ENCODE data around the gene TMPO.
"Not testable (repeated sequence)": the region's sequence is repeated elsewhere in the genome, so short reads cannot be mapped to it uniquely, and the experiment has no call there.

Gene TMPO

DNA sequence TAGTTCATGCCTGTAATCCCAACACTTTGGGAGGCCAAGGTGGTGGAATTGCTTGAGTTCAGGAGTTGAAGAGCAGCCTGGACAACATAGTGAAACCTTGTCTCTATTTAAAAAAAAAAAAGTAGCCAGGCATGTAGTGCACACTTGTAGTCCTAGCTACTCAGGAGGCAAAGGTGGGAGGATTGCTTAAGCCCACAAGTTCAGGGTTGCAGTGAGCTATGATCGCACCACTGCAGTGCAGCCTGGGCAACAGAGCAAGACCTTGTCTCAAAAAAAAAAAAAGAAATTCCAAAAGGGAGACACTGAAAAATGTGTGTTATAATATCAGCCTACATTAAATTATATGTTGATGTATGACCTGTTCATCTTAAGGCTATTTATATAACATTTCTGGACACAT, 14.7 kb downstream of the TMPO start:
- Mint-ChIP-seq H3K27me3 (no peaks in the 10 kb centered on the region), H3K27ac (peak overlapping the region; percentile 54), H3K36me3 (peaks cover 57% of the 10 kb centered on the region), H3K9me3 (no peaks in the 10 kb centered on the region), H3K4me3 (no peak overlapping the region), H3K4me1 (peaks cover 32% of the 10 kb centered on the region)
- no peak for DNase-seq
- CTCF ChIA-PET, result no interaction called here

DNA sequence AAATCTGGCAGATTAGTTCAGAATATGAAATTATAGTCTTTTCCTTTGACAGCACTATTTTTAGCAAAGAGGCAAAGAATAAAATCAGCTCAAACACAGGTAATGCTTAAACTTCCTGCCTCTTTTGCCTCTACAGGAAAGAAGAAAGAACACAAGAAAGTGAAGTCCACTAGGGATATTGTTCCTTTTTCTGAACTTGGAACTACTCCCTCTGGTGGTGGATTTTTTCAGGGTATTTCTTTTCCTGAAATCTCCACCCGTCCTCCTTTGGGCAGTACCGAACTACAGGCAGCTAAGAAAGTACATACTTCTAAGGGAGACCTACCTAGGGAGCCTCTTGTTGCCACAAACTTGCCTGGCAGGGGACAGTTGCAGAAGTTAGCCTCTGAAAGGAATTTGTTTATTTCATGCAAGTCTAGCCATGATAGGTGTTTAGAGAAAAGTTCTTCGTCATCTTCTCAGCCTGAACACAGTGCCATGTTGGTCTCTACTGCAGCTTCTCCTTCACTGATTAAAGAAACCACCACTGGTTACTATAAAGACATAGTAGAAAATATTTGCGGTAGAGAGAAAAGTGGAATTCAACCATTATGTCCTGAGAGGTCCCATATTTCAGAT, 17.4 kb downstream of the TMPO start:
- H3K36me3 Mint-ChIP-seq, result peaks cover 63% of the 10 kb centered on the region
- H3K27ac Mint-ChIP-seq, result peak overlapping the region; percentile 71
- DNase-seq, result no peak
- H3K27me3 Mint-ChIP-seq, result no peaks in the 10 kb centered on the region
- no peak overlapping the region for H3K4me3 Mint-ChIP-seq
- H3K9me3 Mint-ChIP-seq, result no peaks in the 10 kb centered on the region
- H3K4me1 Mint-ChIP-seq, result peaks cover 21% of the 10 kb centered on the region
- CTCF ChIA-PET, result interaction anchor here (0.7 to 3.1 kb wide), 13 partner anchors 9 to 130 kb away, joined by 3 to 11 read pairs (median 4); no protein-coding TSS in a partner anchor

GRCh38 chr12:98533723-98534251, 18.4 kb downstream of the TMPO start:
- peaks cover 63% of the 10 kb centered on the region for H3K36me3 Mint-ChIP-seq
- CTCF ChIA-PET, result interaction anchor here (0.7 to 3.1 kb wide), 10 partner anchors 11 to 121 kb away, joined by 3 to 11 read pairs (median 4); no protein-coding TSS in a partner anchor
- peak overlapping the region; percentile 2 for H3K27ac Mint-ChIP-seq
- H3K4me1 Mint-ChIP-seq, result peaks cover 20% of the 10 kb centered on the region
- H3K9me3 Mint-ChIP-seq, result no peaks in the 10 kb centered on the region
- no peak for DNase-seq
- H3K27me3 Mint-ChIP-seq, result no peaks in the 10 kb centered on the region
- H3K4me3 Mint-ChIP-seq, result no peak overlapping the region

- CTCF ChIA-PET, result no interaction called here
- H3K4me3 Mint-ChIP-seq, result no peak overlapping the region
These were observed 22.6 kb downstream of the TMPO start for GRCh38 chr12:98538031-98538430.

GRCh38 chr12:98543701-98544100, 28.3 kb downstream of the TMPO start:
- no peaks in the 10 kb centered on the region for H3K27me3 Mint-ChIP-seq

More at GRCh38 chr12:98538031-98538430, 22.6 kb downstream of the TMPO start:
- H3K27ac Mint-ChIP-seq, result no peak overlapping the region
- H3K36me3 Mint-ChIP-seq, result peaks cover 64% of the 10 kb centered on the region
- no peak for DNase-seq
- peaks cover 12% of the 10 kb centered on the region for H3K4me1 Mint-ChIP-seq
- no peaks in the 10 kb centered on the region for H3K9me3 Mint-ChIP-seq
- H3K27me3 Mint-ChIP-seq, result no peaks in the 10 kb centered on the region

GRCh38 chr12:98544751-98545150, 29.4 kb downstream of the TMPO start:
- H3K27me3 Mint-ChIP-seq, result no peaks in the 10 kb centered on the region
- H3K9me3 Mint-ChIP-seq, result no peaks in the 10 kb centered on the region
- no peak overlapping the region for H3K4me3 Mint-ChIP-seq
- CTCF ChIA-PET, result interaction anchor here (0.9 to 1.3 kb wide), 2 partner anchors 10 to 12 kb away, joined by 3 to 5 read pairs; no protein-coding TSS in a partner anchor
- H3K27ac Mint-ChIP-seq, result no peak overlapping the region
- peaks cover 9% of the 10 kb centered on the region for H3K4me1 Mint-ChIP-seq
- DNase-seq, result no peak
- peaks cover 57% of the 10 kb centered on the region for H3K36me3 Mint-ChIP-seq

More at GRCh38 chr12:98543701-98544100, 28.3 kb downstream of the TMPO start:
- CTCF ChIA-PET, result interaction anchor here (0.9 to 1.1 kb wide), 2 partner anchors 23 to 28 kb away, joined by 3 read pairs; no protein-coding TSS in a partner anchor
- Mint-ChIP-seq H3K4me3 (no peak overlapping the region), H3K36me3 (peaks cover 54% of the 10 kb centered on the region), H3K9me3 (no peaks in the 10 kb centered on the region), H3K27ac (no peak overlapping the region), H3K4me1 (peaks cover 9% of the 10 kb centered on the region)
- no peak for DNase-seq

- no peak for DNase-seq
- H3K4me1 Mint-ChIP-seq, result no peaks in the 10 kb centered on the region
- CTCF ChIA-PET, result interaction anchor here (1.6 kb wide), 1 partner anchor 44 kb away, joined by 3 read pairs; no protein-coding TSS in a partner anchor
- no peaks in the 10 kb centered on the region for H3K9me3 Mint-ChIP-seq
- no peaks in the 10 kb centered on the region for H3K27me3 Mint-ChIP-seq
- peaks cover 56% of the 10 kb centered on the region for H3K36me3 Mint-ChIP-seq
- no peak overlapping the region for H3K4me3 Mint-ChIP-seq
- H3K27ac Mint-ChIP-seq, result no peak overlapping the region
These were observed 34.2 kb downstream of the TMPO start for GRCh38 chr12:98549371-98550110.

DNA sequence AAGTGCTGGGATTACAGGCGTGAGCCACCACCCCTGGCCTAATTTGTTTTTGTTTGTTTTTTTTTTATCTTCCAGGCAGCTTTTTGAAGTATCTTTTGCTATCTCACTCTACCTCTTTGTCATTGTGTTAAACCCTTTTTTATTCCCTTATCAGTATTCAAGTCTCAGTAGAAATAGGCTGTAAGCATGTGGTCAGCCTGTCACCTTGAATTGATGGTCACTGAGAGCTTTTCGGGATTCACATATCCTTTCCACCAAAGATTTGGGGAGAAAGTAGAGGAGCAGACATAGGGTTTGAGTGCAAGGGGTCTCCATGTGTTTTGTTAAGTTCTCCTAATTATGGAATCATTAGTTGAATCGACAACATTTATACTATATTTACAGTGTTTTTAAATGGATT, 36.4 kb downstream of the TMPO start:
- Mint-ChIP-seq H3K9me3 (no peaks in the 10 kb centered on the region), H3K27ac (no peak overlapping the region), H3K27me3 (no peaks in the 10 kb centered on the region), H3K36me3 (peaks cover 41% of the 10 kb centered on the region), H3K4me1 (no peaks in the 10 kb centered on the region), H3K4me3 (no peak overlapping the region)
- CTCF ChIA-PET, result interaction anchor here (0.6 kb wide), 1 partner anchor 18 kb away, joined by 3 read pairs; no protein-coding TSS in a partner anchor
- DNase-seq, result no peak

DNA sequence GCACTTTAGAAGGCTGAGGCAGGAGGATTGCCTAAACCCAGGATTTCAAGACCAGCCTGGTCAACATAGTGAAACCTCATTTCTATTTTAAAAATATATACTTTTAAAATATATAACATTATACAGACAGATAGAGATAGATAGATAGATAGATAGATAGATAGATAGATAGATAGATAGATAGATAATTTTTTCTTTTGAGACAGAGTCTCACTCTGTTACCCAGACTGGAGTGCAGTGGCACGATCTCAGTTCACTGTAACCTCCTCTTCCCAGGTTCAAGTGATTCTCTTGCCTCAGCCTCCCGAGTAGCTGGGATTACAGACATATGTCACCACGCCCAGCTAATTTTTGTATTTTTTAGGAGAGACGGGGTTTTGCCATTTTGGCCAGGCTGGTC, 42.7 kb downstream of the TMPO start:
- DNase-seq, H3K4me3 Mint-ChIP-seq, CTCF ChIA-PET, H3K4me1 Mint-ChIP-seq, H3K27ac Mint-ChIP-seq, H3K9me3 Mint-ChIP-seq, H3K36me3 Mint-ChIP-seq, H3K27me3 Mint-ChIP-seq: not testable (repeated sequence)

- DNase-seq, result no peak
- H3K4me3 Mint-ChIP-seq, result no peak overlapping the region
- no peaks in the 10 kb centered on the region for H3K27me3 Mint-ChIP-seq
- H3K9me3 Mint-ChIP-seq, result no peaks in the 10 kb centered on the region
- CTCF ChIA-PET, result no interaction called here
- no peaks in the 10 kb centered on the region for H3K4me1 Mint-ChIP-seq
- H3K27ac Mint-ChIP-seq, result no peak overlapping the region
- no peaks in the 10 kb centered on the region for H3K36me3 Mint-ChIP-seq
These were observed 44.3 kb downstream of the TMPO start for GRCh38 chr12:98559666-98560065.

DNA sequence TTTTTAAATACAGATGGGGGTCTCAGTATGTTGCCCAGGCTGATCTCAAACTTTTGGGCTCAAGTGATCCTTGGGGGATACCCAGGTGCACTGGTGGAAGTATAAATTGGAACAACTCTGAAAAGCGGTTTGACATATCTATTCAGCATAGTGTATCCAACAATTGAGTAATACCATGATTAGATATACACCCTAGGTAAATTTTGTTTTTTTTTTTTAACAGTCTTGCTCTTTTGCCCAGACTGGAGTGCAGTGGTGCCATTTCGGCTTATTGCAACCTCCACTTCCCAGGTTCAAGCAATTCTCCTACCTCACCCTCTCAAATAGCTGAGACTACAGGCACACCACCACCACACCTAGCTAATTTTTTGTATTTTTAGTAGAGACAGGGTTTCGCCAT, 46.5 kb downstream of the TMPO start:
- DNase-seq, result no peak
- Mint-ChIP-seq H3K27me3 (no peaks in the 10 kb centered on the region), H3K36me3 (no peaks in the 10 kb centered on the region), H3K27ac (no peak overlapping the region), H3K4me1 (peaks cover 3% of the 10 kb centered on the region), H3K9me3 (no peaks in the 10 kb centered on the region), H3K4me3 (no peak overlapping the region)
- CTCF ChIA-PET, result no interaction called here

DNA sequence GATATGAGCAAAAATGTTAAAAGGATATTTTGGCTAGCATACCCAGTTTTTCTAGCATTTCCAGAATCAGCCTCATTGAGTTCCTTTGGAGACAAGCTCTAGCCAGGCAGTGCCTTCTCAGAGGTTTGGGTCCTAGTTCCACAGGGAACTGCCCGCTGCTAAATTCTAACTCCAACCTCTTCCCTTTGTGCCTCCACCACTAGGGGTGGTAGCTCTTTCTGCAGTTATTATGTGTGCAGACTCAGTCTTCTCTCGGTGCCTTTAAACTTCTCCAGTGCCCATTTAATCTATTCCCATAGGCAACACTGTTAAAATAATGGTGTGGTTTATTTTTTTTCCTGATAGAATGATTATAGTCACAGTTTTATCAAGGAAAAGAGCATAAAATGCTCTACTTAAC, 56.6 kb downstream of the TMPO start:
- no peak overlapping the region for H3K27ac Mint-ChIP-seq
- H3K27me3 Mint-ChIP-seq, result no peaks in the 10 kb centered on the region
- H3K9me3 Mint-ChIP-seq, result peaks cover 2% of the 10 kb centered on the region
- no peaks in the 10 kb centered on the region for H3K36me3 Mint-ChIP-seq
- CTCF ChIA-PET, result interaction anchor here (0.9 to 1.6 kb wide), 3 partner anchors 10 to 37 kb away, joined by 3 to 4 read pairs (median 3); no protein-coding TSS in a partner anchor
- H3K4me1 Mint-ChIP-seq, result no peaks in the 10 kb centered on the region
- no peak overlapping the region for H3K4me3 Mint-ChIP-seq
- no peak for DNase-seq

GRCh38 chr12:98574110-98574509, 58.7 kb downstream of the TMPO start:
- Mint-ChIP-seq H3K27me3 (peaks cover 6% of the 10 kb centered on the region), H3K36me3 (no peaks in the 10 kb centered on the region), H3K27ac (no peak overlapping the region), H3K4me1 (no peaks in the 10 kb centered on the region), H3K4me3 (no peak overlapping the region), H3K9me3 (peaks cover 3% of the 10 kb centered on the region)
- CTCF ChIA-PET, result no interaction called here
- no peak for DNase-seq

- no peak overlapping the region for H3K4me3 Mint-ChIP-seq
- H3K4me1 Mint-ChIP-seq, result no peaks in the 10 kb centered on the region
- H3K27me3 Mint-ChIP-seq, result peaks cover 6% of the 10 kb centered on the region
- no peak overlapping the region for H3K27ac Mint-ChIP-seq
- no peak for DNase-seq
- CTCF ChIA-PET, result interaction anchor here (2.0 kb wide), 1 partner anchor 9 kb away, joined by 14 read pairs; no protein-coding TSS in a partner anchor
- no peaks in the 10 kb centered on the region for H3K36me3 Mint-ChIP-seq
- peaks cover 3% of the 10 kb centered on the region for H3K9me3 Mint-ChIP-seq
These were observed 59.6 kb downstream of the TMPO start for GRCh38 chr12:98575013-98575412.

Data from activated naive CD4-positive, alpha-beta T cell treated with anti-CD3 and anti-CD28 coated beads, Interleukin-2, amount 10 ng/mL, durations not matched to agents 7 days and 5 days (primary cell).